Epithelial cell of esophagus (primary cell): ENCODE measurements around the gene TSC22D1.

ENCODE experiments used
- DNase-seq: peaks from one replicate; pipeline ENCODE4 v3.0.0; 2010; ENCODE audit warnings: low read depth
- H3K4me3 ChIP-seq: 2 replicates; pipeline ENCODE4 v1.5.1; 2011; ENCODE audit warnings: mild to moderate bottlenecking, low read length, control low read depth
- CTCF ChIP-seq: IDR thresholded peaks from 2 replicates; pipeline ENCODE4 v1.5.1; 2011; ENCODE audit warnings: low read depth, mild to moderate bottlenecking, low read length, control low read depth, inconsistent platforms; ENCODE audit not compliant: insufficient read depth; ENCODE audit errors: missing control alignments

Gene TSC22D1

GRCh38 chr13:44493213-44493812, 82.8 kb downstream of the TSC22D1 start:
- no peak for DNase-seq
- TF ChIP-seq CTCF = no peak
- H3K4me3 ChIP-seq = no peak overlapping the region

DNA sequence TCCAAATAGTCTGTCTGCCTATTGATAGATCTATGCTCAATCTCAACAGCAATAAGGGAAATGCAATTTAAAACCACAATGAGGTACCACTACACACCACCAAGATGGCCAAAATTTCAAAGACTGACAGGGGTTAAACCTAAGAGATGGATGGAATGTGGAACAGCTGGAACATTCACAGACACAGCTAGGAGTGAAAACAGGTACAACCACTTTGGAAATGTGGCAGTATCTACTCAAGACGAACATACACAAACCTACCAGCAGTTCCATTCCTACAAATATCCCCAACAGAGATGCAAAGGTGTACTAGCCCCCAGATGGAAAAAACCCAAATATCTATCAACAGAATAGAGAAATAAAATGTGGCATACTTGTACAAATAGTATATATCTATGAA, 86.4 kb downstream of the TSC22D1 start:
- peak; percentile 45 for DNase-seq
- no peak for TF ChIP-seq CTCF
- no peak overlapping the region for H3K4me3 ChIP-seq

GRCh38 chr13:44487989-44488388, 88.1 kb downstream of the TSC22D1 start:
- no peak overlapping the region for H3K4me3 ChIP-seq
- DNase-seq = no peak
- TF ChIP-seq CTCF = no peak

DNA sequence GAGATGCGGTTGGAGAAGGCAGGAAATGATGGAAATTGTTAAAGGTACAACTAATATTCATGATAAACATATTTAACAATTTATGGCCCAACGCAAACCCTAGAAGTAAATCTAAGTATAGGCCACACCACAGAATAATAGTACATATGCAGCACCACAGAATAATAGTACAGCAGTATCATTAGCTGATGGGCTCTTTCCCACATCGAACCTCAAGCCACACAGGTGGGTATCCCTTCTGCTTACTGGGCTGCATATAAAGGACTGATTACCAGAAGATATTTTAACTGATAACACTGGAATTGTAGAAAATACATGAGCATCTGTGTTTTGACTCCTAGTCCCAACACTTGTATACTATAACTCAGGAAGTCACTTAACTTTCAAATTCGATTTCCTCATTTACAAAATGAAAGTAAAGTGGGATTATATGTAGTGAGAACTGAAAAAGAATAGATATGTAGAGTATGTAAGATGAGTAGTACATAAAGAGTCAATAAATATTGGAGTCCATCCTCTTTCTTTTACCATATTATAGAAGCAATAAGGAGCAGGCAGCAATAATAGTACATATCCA, 91.5 kb downstream of the TSC22D1 start:
- no peak for DNase-seq
- no peak for TF ChIP-seq CTCF
- H3K4me3 ChIP-seq = no peak overlapping the region

DNA sequence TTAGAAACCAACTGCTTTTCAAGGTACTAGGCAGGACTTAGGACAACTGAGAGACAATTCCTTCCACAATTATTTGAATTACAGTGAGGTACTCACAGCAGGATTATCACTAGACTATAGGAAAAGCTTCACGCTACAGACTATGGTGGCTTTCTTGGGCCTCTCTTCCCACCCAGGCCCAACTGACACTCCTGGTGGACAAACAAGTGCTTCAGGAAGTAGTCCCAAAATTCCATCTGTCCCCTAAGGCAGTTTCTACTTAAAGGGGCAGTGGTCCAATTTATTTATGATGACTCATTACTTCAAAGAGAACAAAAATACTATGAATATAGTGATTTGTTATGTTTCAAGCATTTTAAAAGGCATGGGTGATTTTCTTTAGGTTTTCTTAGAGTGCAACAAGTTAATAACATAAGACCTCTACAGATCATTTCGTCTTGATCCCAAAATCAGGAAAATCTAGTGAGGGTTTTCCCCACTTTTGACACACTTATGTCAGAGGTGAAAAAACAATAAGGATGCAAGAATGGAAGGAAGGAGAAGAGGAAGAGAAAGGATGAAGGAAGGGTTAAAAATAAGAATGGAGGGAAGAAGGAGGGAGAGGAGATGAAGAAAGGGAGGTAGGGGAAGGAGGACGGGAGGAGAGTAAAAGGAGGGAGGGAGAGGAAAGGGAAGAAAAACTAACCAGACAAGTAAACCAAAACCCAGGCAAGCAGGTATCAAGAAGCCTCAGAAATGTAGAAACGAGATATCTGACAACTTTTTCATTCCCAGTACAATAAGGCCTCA, 101.8 kb downstream of the TSC22D1 start:
- H3K4me3 ChIP-seq = no peak overlapping the region
- DNase-seq = no peak
- no peak for TF ChIP-seq CTCF

DNA sequence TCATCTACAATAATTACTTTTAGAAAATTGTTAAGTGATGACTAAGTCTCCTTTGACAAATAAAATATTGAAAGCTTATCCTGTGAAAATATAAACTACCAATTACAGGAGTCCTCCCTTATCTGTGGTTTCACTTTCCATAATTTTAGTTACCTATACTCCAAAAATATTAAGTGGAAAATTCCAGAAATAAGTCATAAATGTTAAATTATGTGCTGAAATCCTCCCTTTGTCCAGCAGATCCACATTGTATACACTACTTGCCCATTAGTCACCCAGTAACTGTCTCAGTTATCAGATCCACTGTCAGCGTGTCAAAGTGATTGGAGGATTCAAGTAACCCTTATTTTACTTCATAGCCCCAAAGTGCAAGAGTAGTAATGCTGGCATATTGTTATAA, 104.4 kb downstream of the TSC22D1 start:
- no peak for TF ChIP-seq CTCF
- DNase-seq = peak; percentile 20
- H3K4me3 ChIP-seq = no peak overlapping the region
